Endodermal cell (in vitro differentiated cells): Measurements from ENCODE around the gene SIDT1. TPM values are rescaled to one million over a fixed set of nuclear protein-coding genes. Genes with fewer than 3 reads are reported as not detected.

Source experiments
- DNase-seq: peaks from one replicate; pipeline ENCODE4 v3.0.0-alpha.2; 2017
- H3K27ac ChIP-seq: 2 replicates; pipeline ENCODE4 v1.5.1; 2013; ENCODE audit warnings: mild to moderate bottlenecking, low read depth, low read length, moderate library complexity
- H3K27me3 ChIP-seq: 2 replicates; pipeline ENCODE4 v1.6.1; 2013; ENCODE audit warnings: mild to moderate bottlenecking, low read length, moderate library complexity; ENCODE audit not compliant: insufficient read depth, control insufficient read depth, poor library complexity, severe bottlenecking
- H3K36me3 ChIP-seq: 2 replicates; pipeline ENCODE4 v1.7.0; 2013; ENCODE audit warnings: mild to moderate bottlenecking, low read length, moderate library complexity; ENCODE audit not compliant: control insufficient read depth, insufficient read depth
- H3K4me1 ChIP-seq: one replicate; pipeline ENCODE4 v1.7.0; 2013; ENCODE audit warnings: low read length; ENCODE audit not compliant: control insufficient read depth, insufficient read depth
- H3K4me3 ChIP-seq: 2 replicates; pipeline ENCODE4 v1.5.1; 2013; ENCODE audit warnings: mild to moderate bottlenecking, low read length, moderate library complexity
- H3K9ac ChIP-seq: 2 replicates; pipeline ENCODE4 v1.6.1; 2013; ENCODE audit warnings: mild to moderate bottlenecking, low read length, moderate library complexity; ENCODE audit not compliant: poor library complexity, severe bottlenecking; ENCODE audit errors: extremely low read depth
- H3K9me3 ChIP-seq: 2 replicates; pipeline ENCODE4 v1.6.1; 2013; ENCODE audit warnings: mild to moderate bottlenecking, low read length, moderate library complexity; ENCODE audit not compliant: control insufficient read depth
- H3K27ac Mint-ChIP-seq: 2 replicates; pipeline ENCODE4 v1.8.0; 2020; ENCODE audit warnings: mixed read lengths
- H3K27me3 Mint-ChIP-seq: 2 replicates; pipeline ENCODE4 v1.8.0; 2021; ENCODE audit warnings: mild to moderate bottlenecking, mixed read lengths; ENCODE audit not compliant: insufficient read depth
- H3K36me3 Mint-ChIP-seq: 2 replicates; pipeline ENCODE4 v1.8.0; 2020; ENCODE audit warnings: low read depth, mixed read lengths
- H3K4me1 Mint-ChIP-seq: 2 replicates; pipeline ENCODE4 v1.8.0; 2020; ENCODE audit warnings: mixed read lengths
- H3K4me3 Mint-ChIP-seq: 2 replicates; pipeline ENCODE4 v1.8.0; 2020; ENCODE audit warnings: mild to moderate bottlenecking, moderate library complexity, mixed read lengths
- H3K9me3 Mint-ChIP-seq: 2 replicates; pipeline ENCODE4 v1.8.0; 2020; ENCODE audit warnings: mild to moderate bottlenecking, mixed read lengths
- WGBS, 2 experiments: methylation state at CpG; one replicate each; pipeline versions ENCODE4 v1.1.5 to v1.1.7; 2013; ENCODE audit warnings: missing lambda C conversion rate in 2 of 2, mixed read lengths in 1 of 2; ENCODE audit not compliant: insufficient coverage in 1 of 2, insufficient read length in 1 of 2; 5-methylcytosine and 5-hydroxymethylcytosine counted together
- total RNA-seq, 2 donors: library from RNA; stranded (reverse); fragmentation: NEBNext Ultra II Directional in 1 of 2; extraction: Animal tissue kit (Norgen Biotek cat#: 25700) in 1 of 2; gene quantifications; 2 replicates in 1 of 2; 3 replicates in 1 of 2; pipeline ENCODE4 v1.2.1, GENCODE V29; 2021
- TF ChIP-seq, protein P1 (sequence below): fragments of 200-600 bp; sonication (generic); conservative IDR thresholded peaks from 2 replicates; pipeline ENCODE4 v1.5.0; 2021; ENCODE audit warnings: antibody characterized with exemption, mild to moderate bottlenecking

SIDT1 gene
- total RNA-seq, 2 donors from 2014 or later, result not detected

DNA sequence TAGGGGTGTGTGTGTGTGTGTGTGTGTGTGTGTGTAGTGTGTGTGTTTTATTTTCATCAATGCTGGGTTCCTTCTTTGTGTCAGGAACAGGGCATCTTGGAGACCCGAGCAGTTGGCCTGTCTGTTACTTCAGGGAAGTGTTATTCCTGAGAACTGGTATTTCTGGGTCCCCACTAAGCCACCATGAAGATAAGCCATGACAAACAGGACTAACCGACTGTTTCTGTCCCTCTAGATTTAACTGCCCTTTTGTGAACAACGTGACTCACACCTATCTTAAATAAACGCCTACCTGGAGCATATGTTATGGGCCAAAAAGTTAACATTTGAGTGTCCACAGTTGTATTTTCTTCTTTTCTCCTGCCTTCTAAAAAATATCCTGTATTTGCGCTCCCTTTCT is 19.5 kb downstream of the SIDT1 start:
- Histone ChIP-seq H3K4me3 (no peak overlapping the region), H3K9me3 (no peaks in the 10 kb centered on the region), H3K27me3 (no peaks in the 10 kb centered on the region), H3K4me1 (no peaks in the 10 kb centered on the region), H3K9ac (no peak overlapping the region), H3K27ac (no peak overlapping the region), H3K36me3 (no peaks in the 10 kb centered on the region)
- DNase-seq, result no peak
- WGBS, 2 experiments, result 85 to 90% methylated on average over 3 to 5 of the region's 5 CpGs
- Mint-ChIP-seq H3K4me3 (no peak overlapping the region), H3K9me3 (no peaks in the 10 kb centered on the region), H3K27me3 (no peaks in the 10 kb centered on the region), H3K4me1 (no peaks in the 10 kb centered on the region), H3K36me3 (no peaks in the 10 kb centered on the region), H3K27ac (no peak overlapping the region)
- TF ChIP-seq, protein P1, sequence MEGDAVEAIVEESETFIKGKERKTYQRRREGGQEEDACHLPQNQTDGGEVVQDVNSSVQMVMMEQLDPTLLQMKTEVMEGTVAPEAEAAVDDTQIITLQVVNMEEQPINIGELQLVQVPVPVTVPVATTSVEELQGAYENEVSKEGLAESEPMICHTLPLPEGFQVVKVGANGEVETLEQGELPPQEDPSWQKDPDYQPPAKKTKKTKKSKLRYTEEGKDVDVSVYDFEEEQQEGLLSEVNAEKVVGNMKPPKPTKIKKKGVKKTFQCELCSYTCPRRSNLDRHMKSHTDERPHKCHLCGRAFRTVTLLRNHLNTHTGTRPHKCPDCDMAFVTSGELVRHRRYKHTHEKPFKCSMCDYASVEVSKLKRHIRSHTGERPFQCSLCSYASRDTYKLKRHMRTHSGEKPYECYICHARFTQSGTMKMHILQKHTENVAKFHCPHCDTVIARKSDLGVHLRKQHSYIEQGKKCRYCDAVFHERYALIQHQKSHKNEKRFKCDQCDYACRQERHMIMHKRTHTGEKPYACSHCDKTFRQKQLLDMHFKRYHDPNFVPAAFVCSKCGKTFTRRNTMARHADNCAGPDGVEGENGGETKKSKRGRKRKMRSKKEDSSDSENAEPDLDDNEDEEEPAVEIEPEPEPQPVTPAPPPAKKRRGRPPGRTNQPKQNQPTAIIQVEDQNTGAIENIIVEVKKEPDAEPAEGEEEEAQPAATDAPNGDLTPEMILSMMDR, result no peak

DNA sequence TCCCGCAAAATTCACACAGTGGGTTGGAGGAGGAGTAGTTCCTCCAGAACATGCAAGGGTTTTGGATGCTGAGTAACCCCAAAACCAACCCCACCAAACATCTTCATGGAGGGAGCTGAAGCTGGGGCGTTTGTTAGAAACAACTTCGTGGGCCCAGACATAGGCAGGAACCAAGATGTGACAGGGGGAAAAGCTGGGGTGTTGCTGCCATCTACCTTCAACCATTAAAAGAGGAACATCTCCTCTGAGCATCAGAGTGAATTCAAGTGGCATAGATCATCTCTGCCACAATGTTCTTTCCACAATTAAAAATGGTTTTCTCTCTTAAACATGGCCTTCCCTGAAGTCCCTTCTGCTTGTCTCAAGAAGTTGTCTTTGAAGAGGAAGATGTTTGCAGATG is 20.5 kb downstream of the SIDT1 start:
- no peaks in the 10 kb centered on the region for H3K4me1 ChIP-seq
- Mint-ChIP-seq H3K27me3 (no peaks in the 10 kb centered on the region), H3K27ac (no peak overlapping the region), H3K9me3 (no peaks in the 10 kb centered on the region), H3K4me3 (no peak overlapping the region), H3K36me3 (no peaks in the 10 kb centered on the region), H3K4me1 (no peaks in the 10 kb centered on the region)
- H3K9ac ChIP-seq, result no peak overlapping the region
- no peaks in the 10 kb centered on the region for H3K36me3 ChIP-seq
- H3K27ac ChIP-seq, result no peak overlapping the region
- no peaks in the 10 kb centered on the region for H3K9me3 ChIP-seq
- DNase-seq, result no peak
- H3K4me3 ChIP-seq, result no peak overlapping the region
- TF ChIP-seq, protein P1, result peak; percentile 56
- 83% methylated on average over 3 of the region's 3 CpGs; no CpG with 5 or more reads in 1 of the 2 experiments for WGBS, 2 experiments
- no peaks in the 10 kb centered on the region for H3K27me3 ChIP-seq

DNA sequence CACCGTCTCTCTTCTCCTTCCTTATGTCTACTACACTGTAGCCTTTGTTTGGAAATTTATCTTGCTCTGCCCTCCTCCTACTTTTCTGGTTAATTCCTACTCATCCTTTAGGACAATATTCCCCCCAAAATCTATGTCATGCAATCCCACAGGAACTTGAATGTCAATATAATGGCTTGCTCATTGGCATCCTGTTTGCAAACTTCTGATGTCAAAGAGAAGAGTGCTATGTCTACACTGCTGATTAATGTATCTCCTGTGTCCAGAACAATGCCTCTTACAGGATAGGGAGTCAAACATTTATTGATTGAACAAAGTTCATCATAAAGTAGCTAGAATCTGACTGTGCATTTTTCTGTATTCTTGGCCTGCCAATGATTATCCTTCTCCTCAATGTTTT is 22.8 kb downstream of the SIDT1 start:
- H3K4me3 ChIP-seq, result no peak overlapping the region
- Mint-ChIP-seq H3K27me3 (no peaks in the 10 kb centered on the region), H3K36me3 (no peaks in the 10 kb centered on the region), H3K27ac (no peak overlapping the region), H3K4me3 (no peak overlapping the region), H3K9me3 (no peaks in the 10 kb centered on the region), H3K4me1 (no peaks in the 10 kb centered on the region)
- no peaks in the 10 kb centered on the region for H3K27me3 ChIP-seq
- H3K36me3 ChIP-seq, result no peaks in the 10 kb centered on the region
- H3K27ac ChIP-seq, result no peak overlapping the region
- no peak overlapping the region for H3K9ac ChIP-seq
- no peaks in the 10 kb centered on the region for H3K4me1 ChIP-seq
- 96 to 100% methylated on average over 1 of the region's 1 CpG for WGBS, 2 experiments
- H3K9me3 ChIP-seq, result no peaks in the 10 kb centered on the region
- TF ChIP-seq, protein P1, result no peak
- no peak for DNase-seq
